IMR-90 (cell line): ENCODE measurements around the gene VSX2. TPM values are rescaled to one million over a fixed set of nuclear protein-coding genes. Genes with fewer than 3 reads are reported as not detected.

ENCODE experiments used
- ATAC-seq: fragments of 200-7000 bp; cut with Tn5 transposase; 2 replicates; pipeline ENCODE4 v1.9.1; 2020; ENCODE audit warnings: low read depth, mild to moderate bottlenecking, moderate library complexity
- BruUV-seq: library from RNA; stranded (reverse); fragments of 400-500 nt; replicated peaks from 2 replicates; lab custom pipeline; 2021; lab: Mats Ljungman, UMichigan
- CTCF ChIA-PET: fragments of 300-600 bp; formaldehyde crosslinking; extraction: SDS; loops from one replicate; lab custom pipeline; 2021; ENCODE audit warnings: antibody characterized with exemption; lab: Yijun Ruan, JAX
- POLR2A ChIA-PET: fragments of 300-600 bp; sonication (Branson Sonifier 250); formaldehyde crosslinking; loops from one replicate; lab custom pipeline; 2022; ENCODE audit warnings: antibody characterized with exemption; ENCODE audit not compliant: unreplicated experiment; lab: Charles Lee
- DNase-seq: peaks from one replicate; pipeline ENCODE4 v3.0.0; 2013
- H2AFZ ChIP-seq: replicated peaks from 2 replicates; pipeline ENCODE3; 2013; ENCODE audit warnings: low read length, mild to moderate bottlenecking; ENCODE audit not compliant: poor library complexity
- H2AK5ac ChIP-seq: 2 replicates; pipeline ENCODE4 v1.6.1; 2013; ENCODE audit warnings: low read depth, low read length, inconsistent platforms
- H2AK9ac ChIP-seq: replicated peaks from 2 replicates; pipeline ENCODE3; 2013; ENCODE audit warnings: mild to moderate bottlenecking, low read depth, low read length, moderate library complexity; ENCODE audit not compliant: poor library complexity
- H2BK120ac ChIP-seq: 2 replicates; pipeline ENCODE4 v1.6.1; 2013; ENCODE audit warnings: low read depth, low read length, inconsistent platforms
- H2BK15ac ChIP-seq: 3 replicates; pipeline ENCODE4 v1.6.1; 2013; ENCODE audit warnings: low read depth, low read length, inconsistent platforms
- H2BK20ac ChIP-seq: 2 replicates; pipeline ENCODE4 v1.6.1; 2013; ENCODE audit warnings: low read depth, mild to moderate bottlenecking, inconsistent platforms, low read length, moderate library complexity
- H2BK5ac ChIP-seq: 2 replicates; pipeline ENCODE4 v1.6.1; 2013; ENCODE audit warnings: mild to moderate bottlenecking, low read depth, low read length, inconsistent platforms; ENCODE audit not compliant: poor library complexity, severe bottlenecking
- H3K14ac ChIP-seq: replicated peaks from 2 replicates; pipeline ENCODE4 v1.6.1; 2013; ENCODE audit warnings: low read depth, low read length, inconsistent platforms
- H3K18ac ChIP-seq: 2 replicates; pipeline ENCODE4 v1.6.1; 2013; ENCODE audit warnings: low read depth, low read length, control low read depth
- H3K23ac ChIP-seq: 2 replicates; pipeline ENCODE4 v1.6.1; 2013; ENCODE audit warnings: low read depth, low read length, inconsistent platforms
- H3K27ac ChIP-seq: 2 replicates; pipeline ENCODE4 v1.5.1; 2013; ENCODE audit warnings: mild to moderate bottlenecking, control low read depth, low read length; ENCODE audit not compliant: insufficient read depth
- H3K27me3 ChIP-seq: 2 replicates; pipeline ENCODE4 v1.6.1; 2013; ENCODE audit warnings: low read length; ENCODE audit not compliant: control insufficient read depth, insufficient read depth
- H3K36me3 ChIP-seq: 2 replicates; pipeline ENCODE4 v1.6.1; 2013; ENCODE audit warnings: low read length, mixed read lengths; ENCODE audit not compliant: control insufficient read depth, insufficient read depth
- H3K4ac ChIP-seq: 2 replicates; pipeline ENCODE4 v1.6.1; 2013; ENCODE audit warnings: low read depth, low read length, inconsistent platforms
- H3K4me1 ChIP-seq: 2 replicates; pipeline ENCODE4 v1.6.1; 2013; ENCODE audit warnings: low read length, mixed read lengths; ENCODE audit not compliant: control insufficient read depth, insufficient read depth
- H3K4me2 ChIP-seq: 2 replicates; pipeline ENCODE4 v1.6.1; 2013; ENCODE audit warnings: low read depth, mild to moderate bottlenecking, control low read depth, low read length, moderate library complexity
- H3K4me3 ChIP-seq: 2 replicates; pipeline ENCODE4 v1.5.1; 2013; ENCODE audit warnings: low read depth, mild to moderate bottlenecking, control low read depth, low read length, moderate library complexity; ENCODE audit not compliant: insufficient read depth
- H3K56ac ChIP-seq: 2 replicates; pipeline ENCODE4 v1.6.1; 2013; ENCODE audit warnings: low read length, inconsistent platforms; ENCODE audit not compliant: insufficient read depth; ENCODE audit errors: extremely low read depth
- H3K79me1 ChIP-seq, 2 experiments: 2 replicates each; pipeline ENCODE4 v1.6.1; 2013; ENCODE audit warnings: low read length in 2 of 2, inconsistent platforms in 1 of 2, low read depth in 1 of 2
- H3K9ac ChIP-seq: 2 replicates; pipeline ENCODE4 v1.6.1; 2013; ENCODE audit warnings: low read depth, low read length, control low read depth
- H3K9me1 ChIP-seq: 2 replicates; pipeline ENCODE4 v1.6.1; 2013; ENCODE audit warnings: low read length, inconsistent platforms; ENCODE audit not compliant: insufficient read depth
- H3K9me3 ChIP-seq: 2 replicates; pipeline ENCODE4 v1.6.1; 2013; ENCODE audit warnings: low read length; ENCODE audit not compliant: control insufficient read depth, insufficient read depth
- H4K20me1 ChIP-seq: 2 replicates; pipeline ENCODE4 v1.6.1; 2013; ENCODE audit warnings: low read length, inconsistent platforms; ENCODE audit not compliant: insufficient read depth
- H4K5ac ChIP-seq: 2 replicates; pipeline ENCODE4 v1.6.1; 2013; ENCODE audit warnings: mild to moderate bottlenecking, low read depth, low read length, control low read depth
- H4K8ac ChIP-seq, 2 experiments: 2 replicates each; pipeline ENCODE4 v1.6.1; 2013; ENCODE audit warnings: low read depth in 2 of 2, low read length in 2 of 2, control low read depth in 1 of 2, inconsistent platforms in 1 of 2
- H4K91ac ChIP-seq: 2 replicates; pipeline ENCODE4 v1.6.1; 2013; ENCODE audit warnings: low read depth, low read length, inconsistent platforms; ENCODE audit not compliant: insufficient read depth
- CHD1 ChIP-seq: IDR thresholded peaks from 2 replicates; pipeline ENCODE4 v1.6.1; 2012; ENCODE audit warnings: low read depth, low read length, improper control_type of control experiment
- CTCF ChIP-seq: conservative IDR thresholded peaks from 2 replicates; pipeline ENCODE4 v1.5.1; 2012; ENCODE audit warnings: mild to moderate bottlenecking, low read depth, low read length, improper control_type of control experiment
- ELK1 ChIP-seq: fragments of 150-350 bp; IDR thresholded peaks from 2 replicates; pipeline ENCODE4 v1.6.1; 2016; ENCODE audit warnings: low read depth, mild to moderate bottlenecking, low read length, moderate library complexity, borderline replicate concordance
- MAFK ChIP-seq: IDR thresholded peaks from 2 replicates; pipeline ENCODE4 v1.6.1; 2012; ENCODE audit warnings: low read depth, low read length, improper control_type of control experiment
- POLR2A ChIP-seq: IDR thresholded peaks from 2 replicates; pipeline ENCODE4 v1.6.1; 2012; ENCODE audit warnings: mild to moderate bottlenecking, low read depth, low read length
- RCOR1 ChIP-seq: IDR thresholded peaks from 2 replicates; pipeline ENCODE4 v1.6.1; 2012; ENCODE audit warnings: mild to moderate bottlenecking, low read length, improper control_type of control experiment; ENCODE audit not compliant: insufficient replicate concordance
- WGBS, 2 experiments: methylation state at CpG; one replicate each; pipeline versions ENCODE4 v1.1.5 to v1.1.7; 2013; ENCODE audit warnings: missing lambda C conversion rate in 2 of 2; ENCODE audit not compliant: insufficient read length in 1 of 2; ENCODE audit errors: extremely low coverage in 2 of 2; 5-methylcytosine and 5-hydroxymethylcytosine counted together
- dilution Hi-C: fragments of 300-500 bp; cut with HindIII; formaldehyde crosslinking; loops from one replicate; pipeline ENCODE4 v1.14.3; 2018; ENCODE audit warnings: low sequenced_read_pairs; ENCODE audit not compliant: unreplicated experiment
- in situ Hi-C: fragments of 300-500 bp; cut with MboI; formaldehyde crosslinking; loops from 3 replicates; pipeline ENCODE4 v1.14.3; 2019; ENCODE audit warnings: low sequenced_read_pairs, inconsistent platforms, mixed read lengths
- intact Hi-C: fragments of 100-400 bp; cut with micrococcal nuclease; formaldehyde crosslinking; loops from 2 replicates; pipeline ENCODE4 v1.10.0; 2022
- polyA plus RNA-seq, 3 experiments: library from polyadenylated mRNA; depleted of rRNA; stranded (reverse); fragments of >200 nt; gene quantifications; 2 replicates each; pipeline ENCODE4 v1.2.3, GENCODE V29; 2012; ENCODE audit warnings: low replicate concordance in 1 of 3
- total RNA-seq: library from RNA; depleted of rRNA; stranded (reverse); fragments of >200 nt; gene quantifications from 2 replicates; pipeline ENCODE4 v1.2.3, GENCODE V29; 2012

VSX2 gene
- total and polyA plus RNA-seq, 2 of the 4 experiments (the other 2 are of a cell fraction) = not detected

GRCh38 chr14:74302634-74303569 is 63.7 kb downstream of the VSX2 start, which contains the start of gene ABCD4:
Gene ABCD4 (minus strand): TSS chr14:74302934. CDS start chr14:74302912, 22 bp downstream.
- H3K4me2 ChIP-seq = peak within 1 kb of the TSS; percentile 97
- no peak within 1 kb of the TSS; the same call in 1 of the 2 replicates for H2AK5ac ChIP-seq
- POLR2A ChIA-PET = interaction anchor here (1.0 kb wide), 1 partner anchor 10 kb away, joined by 3 read pairs; no protein-coding TSS in a partner anchor
- H2BK15ac ChIP-seq = no peak within 1 kb of the TSS
- H3K4me3 ChIP-seq = peak within 1 kb of the TSS; percentile 84
- H3K56ac ChIP-seq = peak within 1 kb of the TSS; percentile 39; the same call in 1 of the 2 replicates
- H3K79me1 ChIP-seq = peaks cover 13 to 46% of the 10 kb centered on the region in 2 experiments
- H2AFZ ChIP-seq = peak within 1 kb of the TSS; percentile 96
- CTCF ChIA-PET = interaction anchor here (0.5 to 1.3 kb wide), 3 partner anchors 11 to 503 kb away, joined by 3 to 6 read pairs (median 3); no protein-coding TSS in a partner anchor
- no peak within 1 kb of the TSS for H2BK20ac ChIP-seq
- H3K9ac ChIP-seq = peak within 1 kb of the TSS; percentile 81
- no TSS peak for BruUV-seq
- 0 out of 2 replicates have a peak, but pooled peaks cover 3% of the 10 kb centered on the region for H3K9me1 ChIP-seq
- H3K9me3 ChIP-seq = no peaks in the 10 kb centered on the region
- peaks cover 3% of the 10 kb centered on the region for H3K4me1 ChIP-seq
- H2BK5ac ChIP-seq = peak within 1 kb of the TSS; percentile 62
- DNase-seq (peak; percentile 87), ATAC-seq (peak; percentile 99)
- no peaks in the 10 kb centered on the region for H3K27me3 ChIP-seq
- dilution Hi-C loops = no loop called here
- peak within 1 kb of the TSS; percentile 27 for H4K5ac ChIP-seq
- H3K27ac ChIP-seq = peak within 1 kb of the TSS; percentile 76
- H4K20me1 ChIP-seq = peaks cover 10% of the 10 kb centered on the region; the same call in 1 of the 2 replicates
- in situ Hi-C loops = no loop called here
- peaks cover 6% of the 10 kb centered on the region for H3K36me3 ChIP-seq
- peak within 1 kb of the TSS; percentile 83; the same call in 1 of the 2 replicates for H3K14ac ChIP-seq
- peak within 1 kb of the TSS; percentile 88 to 90 for H4K8ac ChIP-seq
- H2BK120ac ChIP-seq = no peak within 1 kb of the TSS
- H4K91ac ChIP-seq = 0 out of 2 replicates have a peak within 1 kb of the TSS, but pooled peaks have one; percentile 14
- peak; percentile 59 for TF ChIP-seq CTCF
- no peak for TF ChIP-seq RCOR1
- peak; percentile 80 for TF ChIP-seq POLR2A
- TF ChIP-seq MAFK = no peak
- TF ChIP-seq CHD1 = no peak
- TF ChIP-seq ELK1 = no peak
- peak within 1 kb of the TSS; percentile 66 for H3K23ac ChIP-seq
- WGBS, 2 experiments = 37% methylated on average over 15 of the region's 61 CpGs; no CpG with 5 or more reads in 1 of the 2 experiments
- H3K18ac ChIP-seq = no peak within 1 kb of the TSS
- intact Hi-C loops = loop anchor here (5.0 kb wide), 1 partner anchor 516 kb away; no protein-coding TSS in a partner anchor
- peak within 1 kb of the TSS; percentile 52 for H3K4ac ChIP-seq
- H2AK9ac ChIP-seq = peak within 1 kb of the TSS; percentile 56
